K562 (cell line): ENCODE measurements around the gene RPL36AL.

Source experiments
- CREB3 ChIP-seq: fragments of 450-650 bp; conservative IDR thresholded peaks from 2 replicates; pipeline ENCODE4 v1.6.1; 2016; ENCODE audit warnings: missing genetic modification characterization, low read depth, mild to moderate bottlenecking, missing compliant biosample characterization, moderate library complexity
- FOXA1 ChIP-seq: fragments of 450-650 bp; IDR thresholded peaks from 2 replicates; pipeline ENCODE4 v1.6.1; 2016; ENCODE audit warnings: mild to moderate bottlenecking, borderline replicate concordance
- HDAC6 ChIP-seq: IDR thresholded peaks from 2 replicates; pipeline ENCODE4 v1.6.1; 2012; ENCODE audit warnings: low read depth, mild to moderate bottlenecking, control low read depth, inconsistent platforms, low read length, moderate library complexity
- MAX ChIP-seq: sonication (generic); formaldehyde crosslinking; IDR thresholded peaks from 2 replicates; pipeline ENCODE4 v1.9.0; 2022; ENCODE audit warnings: mild to moderate bottlenecking, missing genetic modification reagents
- PATZ1 ChIP-seq: fragments of 250-450 bp; sonication (Bioruptor Pico); IDR thresholded peaks from 2 replicates; pipeline ENCODE4 v1.5.0; 2020; ENCODE audit warnings: mild to moderate bottlenecking, borderline replicate concordance
- POLR2AphosphoS5 ChIP-seq: IDR thresholded peaks from 2 replicates; pipeline ENCODE4 v1.6.1; 2011; ENCODE audit warnings: mild to moderate bottlenecking, low read depth, low read length, moderate library complexity; ENCODE audit not compliant: control insufficient read depth, insufficient read depth
- SREBF2 ChIP-seq: sonication (generic); formaldehyde crosslinking; IDR thresholded peaks from 2 replicates; pipeline ENCODE4 v1.4.0; 2020; ENCODE audit warnings: mild to moderate bottlenecking, missing genetic modification reagents
- TCF7L2 ChIP-seq: fragments of 150-350 bp; IDR thresholded peaks from 2 replicates; pipeline ENCODE4 v1.6.1; 2016; ENCODE audit warnings: low read depth, mild to moderate bottlenecking, low read length, moderate library complexity
- ZBTB11 ChIP-seq, 3 experiments: fragments of 200-800 bp in 1 of 3; fragments of 250-450 bp in 1 of 3; fragments of 450-650 bp in 1 of 3; sonication (Bioruptor Pico) in 1 of 3; sonication (Bioruptor generic) in 1 of 3; formaldehyde crosslinking in 1 of 3; IDR thresholded peaks; 2 replicates each; pipeline versions ENCODE4 v1.6.1 to v1.8.0; 2016 to 2022; ENCODE audit warnings: mild to moderate bottlenecking in 2 of 3, missing genetic modification characterization in 2 of 3, missing compliant biosample characterization in 1 of 3, moderate library complexity in 1 of 3

- peak; percentile 93 for TF ChIP-seq CREB3 (tag)
- peak; percentile 91 for TF ChIP-seq POLR2AphosphoS5
- TF ChIP-seq SREBF2 (CRISPR knock-in tag) = no peak
- TF ChIP-seq ZBTB11 (CRISPR knock-in tag; IDR thresholded peaks at IDR 0.05) = no peak; a peak in 1 of 6 replicates
- no peak for TF ChIP-seq FOXA1
- TF ChIP-seq MAX (CRISPR knock-in tag) = peak; percentile 78
- no peak for TF ChIP-seq TCF7L2
- TF ChIP-seq PATZ1 = no peak
- no peak for TF ChIP-seq HDAC6
These were observed 34.4 kb downstream of the RPL36AL start, which contains the start of gene RPS29 for GRCh38 chr14:49585803-49586672.
